Midbrain (tissue), 1 donor: ENCODE measurements around the gene GP1BA.
"Not testable (repeated sequence)": the region's sequence is repeated elsewhere in the genome, so short reads cannot be mapped to it uniquely, and the experiment has no call there.

Experiments used
- DNase-seq: peaks from one replicate; lab custom pipeline; 2025; lab: John Stamatoyannopoulos, UW

GP1BA gene

DNA sequence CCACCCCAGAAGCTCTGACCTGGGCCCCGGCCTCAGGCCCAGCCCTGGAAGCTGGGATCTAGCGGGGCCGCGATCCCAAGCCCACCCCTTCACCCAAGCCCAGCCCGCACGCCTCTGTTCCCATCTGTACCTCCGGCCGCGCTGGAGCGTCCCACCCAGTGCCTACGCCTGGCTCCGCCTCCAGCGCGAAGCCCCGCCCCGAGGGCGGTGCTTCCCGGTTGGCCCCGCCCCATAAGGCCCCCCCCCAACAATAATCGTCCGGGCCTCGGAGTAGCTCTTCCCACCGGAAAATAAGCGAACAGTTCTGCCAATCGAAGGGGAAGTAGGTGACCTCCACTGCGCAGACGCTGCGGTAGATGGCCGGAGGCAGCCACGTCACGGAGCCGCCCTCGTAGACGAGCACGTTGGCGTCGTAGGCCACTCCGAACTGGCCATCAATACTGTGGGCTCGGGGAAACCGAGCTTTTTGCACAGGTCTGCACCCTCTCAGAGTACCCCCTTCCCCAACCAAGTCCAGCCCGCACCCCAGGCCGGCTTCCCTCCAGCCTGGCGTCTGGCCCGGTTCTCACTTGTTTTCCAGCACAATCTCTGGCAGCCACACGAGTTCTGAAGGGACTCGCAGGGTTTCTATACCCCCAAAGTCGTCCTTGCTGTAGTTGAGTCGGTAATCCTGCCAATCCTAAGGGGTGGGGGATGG is 30.3 kb upstream of the GP1BA start:
- DNase-seq = peak; percentile 43

DNA sequence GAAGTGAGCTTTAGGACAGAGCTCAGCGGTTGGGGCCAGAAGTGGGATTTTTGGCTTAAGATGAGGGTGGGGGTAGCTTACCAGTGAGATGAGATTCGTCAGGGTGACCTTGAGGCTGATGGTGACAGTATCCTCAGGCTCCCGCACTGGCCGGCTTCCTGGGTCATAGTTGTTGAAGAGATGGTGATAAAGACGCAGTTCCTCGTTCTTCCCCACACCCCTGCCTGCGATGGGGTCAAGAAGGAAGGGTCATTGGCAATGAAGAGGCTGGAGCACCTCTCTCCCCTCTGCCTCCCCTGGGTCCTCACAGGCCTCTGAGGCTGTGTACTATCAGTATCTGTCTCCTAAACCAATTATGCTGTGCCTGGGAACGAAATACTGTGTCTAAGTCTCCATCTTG is 29.5 kb upstream of the GP1BA start:
- DNase-seq = no peak

DNA sequence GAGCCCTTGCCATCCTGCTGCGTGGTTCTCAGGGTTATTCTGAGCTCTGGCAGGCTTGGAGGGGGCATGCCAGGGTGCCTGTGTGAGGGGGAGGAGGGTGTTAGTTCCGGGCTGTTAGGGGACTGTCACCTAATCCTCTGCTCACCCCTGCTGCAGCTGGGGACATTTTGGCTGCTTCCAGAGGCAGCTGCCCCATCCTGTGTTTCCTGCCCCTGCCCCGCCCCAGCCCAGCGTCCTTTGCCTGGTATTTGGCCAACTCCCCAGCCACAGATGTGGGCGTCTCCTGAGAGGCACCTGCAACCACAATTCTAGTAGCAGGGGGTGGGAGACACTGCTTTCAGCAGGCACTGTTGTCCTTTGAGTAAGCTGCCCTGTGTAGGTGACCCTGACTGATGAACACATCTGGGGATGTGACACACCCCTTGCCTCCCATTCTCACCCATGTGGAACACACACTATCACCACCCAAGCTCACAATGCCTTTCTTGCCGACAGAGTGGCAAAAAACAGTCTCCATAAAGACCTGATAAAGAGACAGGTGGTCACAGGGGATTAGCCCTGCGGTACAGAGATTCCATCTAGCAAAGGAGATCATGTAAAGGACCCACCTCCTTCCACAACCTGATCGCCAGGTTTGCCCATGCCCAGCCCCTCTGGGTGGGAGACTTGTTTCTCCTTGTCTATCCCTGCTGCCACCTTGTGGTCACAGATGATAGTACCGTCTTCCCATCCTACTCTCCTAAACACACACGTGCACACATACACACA is 28.8 kb upstream of the GP1BA start, which contains the start of gene CHRNE:
Gene CHRNE (minus strand): TSS at position 48 of the 768 bp plus-strand sequence. CDS start 35 bp downstream, at position 13.
- peak; percentile 71 for DNase-seq

DNA sequence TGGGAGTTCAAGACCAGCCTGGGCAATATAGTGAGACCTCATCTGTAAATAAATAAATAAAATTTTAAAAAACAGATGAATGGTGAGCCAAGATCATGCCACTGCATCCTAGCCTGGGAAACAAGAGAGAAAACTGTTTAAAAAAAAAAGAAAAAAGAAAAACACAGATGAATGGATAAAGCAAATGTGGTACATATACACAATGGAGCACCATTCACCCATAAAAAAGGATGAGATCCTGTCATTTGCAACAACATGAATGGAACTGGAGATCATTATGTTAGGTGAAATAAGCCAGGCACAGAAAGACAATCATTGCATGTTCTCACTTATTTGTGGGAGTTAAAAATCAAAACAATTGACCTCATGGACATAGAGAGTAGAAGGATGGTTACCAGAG is 25.4 kb upstream of the GP1BA start:
- DNase-seq = not testable (repeated sequence)

DNA sequence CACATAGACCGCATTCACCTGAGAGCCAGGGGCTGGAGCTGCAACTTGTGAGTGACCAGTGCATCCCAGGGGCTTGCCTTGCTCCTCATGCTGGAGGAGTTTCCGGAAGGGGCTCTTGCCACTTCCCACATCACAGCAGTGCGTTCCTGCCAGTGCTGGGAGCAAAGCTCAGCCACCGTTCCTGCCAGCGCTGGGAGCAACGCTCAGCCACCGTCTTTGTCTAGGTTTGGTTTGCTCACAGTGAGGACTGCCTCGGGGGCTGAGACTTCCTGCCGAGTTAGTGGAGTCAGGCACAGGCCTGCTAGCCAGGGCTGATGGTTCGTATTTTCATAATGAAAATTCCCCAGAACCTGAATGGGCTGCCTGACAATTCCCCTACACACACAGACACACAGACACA is 23.8 kb upstream of the GP1BA start:
- DNase-seq = no peak

DNA sequence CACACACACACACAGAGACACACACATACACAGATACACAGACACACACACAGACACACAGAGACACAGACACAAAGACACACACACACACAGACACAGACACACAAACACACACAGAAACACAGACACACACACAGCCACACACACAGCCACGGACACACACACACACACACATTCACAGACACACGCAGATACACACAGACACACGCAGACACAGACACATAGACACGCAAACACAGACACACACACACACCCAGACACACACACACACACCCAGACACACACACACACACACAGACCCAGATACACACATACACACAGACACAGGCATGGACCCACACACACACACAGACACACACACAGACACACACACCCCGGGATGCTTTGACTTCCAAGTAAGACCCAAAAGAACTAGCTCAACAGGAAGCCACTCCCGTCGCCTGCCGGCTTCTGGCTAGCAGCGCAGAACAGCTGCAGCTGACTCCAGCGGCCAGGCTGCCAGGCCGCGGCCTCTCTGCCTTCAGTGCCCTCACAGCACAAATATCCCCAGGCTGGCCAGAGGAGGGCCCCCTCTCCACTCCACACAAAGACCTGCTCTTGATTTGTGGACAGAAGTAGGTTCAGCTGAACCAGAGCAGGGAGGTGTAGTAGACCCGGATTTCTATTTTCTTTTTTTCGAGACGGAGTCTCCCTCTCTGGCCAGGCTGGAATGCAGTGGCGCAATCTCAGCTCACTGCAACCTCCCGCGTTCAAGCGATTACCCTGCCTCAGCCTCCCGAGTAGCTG is 23.2 kb upstream of the GP1BA start:
- DNase-seq = peak; percentile 84

DNA sequence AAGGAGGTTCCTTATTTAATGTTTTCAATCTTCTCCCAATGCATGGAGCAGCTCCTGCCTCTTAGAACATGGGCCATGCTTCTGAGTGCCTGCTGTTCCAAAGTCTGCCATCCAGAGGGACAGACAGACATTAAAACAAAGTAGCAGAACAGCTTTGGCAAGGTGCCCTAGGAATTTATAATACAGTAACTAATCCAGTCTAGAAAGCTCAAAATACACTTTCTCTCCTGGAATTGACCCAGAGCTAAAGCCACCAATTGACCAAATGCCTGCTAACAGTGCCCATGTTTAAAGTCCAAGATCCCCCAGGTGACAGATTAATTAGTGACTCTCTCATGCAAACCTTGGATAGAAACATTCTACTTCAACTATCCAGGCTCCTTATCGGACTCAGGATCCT is 18.1 kb upstream of the GP1BA start:
- no peak for DNase-seq

DNA sequence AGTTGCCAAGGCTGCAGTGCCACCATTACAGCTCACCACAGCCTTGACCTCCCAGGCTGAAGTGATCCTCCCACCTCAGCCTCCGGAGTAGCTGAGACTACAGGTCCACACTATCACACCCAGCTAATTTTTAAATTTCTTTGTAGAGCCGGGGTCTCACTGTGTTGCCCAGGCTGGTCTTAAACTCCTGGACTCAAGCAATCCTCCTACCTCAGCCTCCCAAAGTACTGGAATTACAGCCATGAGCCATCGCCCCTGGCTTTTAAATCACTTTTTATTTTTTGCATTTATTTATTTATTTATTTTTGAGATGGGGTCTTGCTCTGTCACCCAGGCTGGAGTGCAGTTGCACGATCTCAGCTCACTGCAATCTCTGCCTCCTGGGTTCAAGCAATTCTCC is 17.5 kb upstream of the GP1BA start:
- not testable (repeated sequence) for DNase-seq

DNA sequence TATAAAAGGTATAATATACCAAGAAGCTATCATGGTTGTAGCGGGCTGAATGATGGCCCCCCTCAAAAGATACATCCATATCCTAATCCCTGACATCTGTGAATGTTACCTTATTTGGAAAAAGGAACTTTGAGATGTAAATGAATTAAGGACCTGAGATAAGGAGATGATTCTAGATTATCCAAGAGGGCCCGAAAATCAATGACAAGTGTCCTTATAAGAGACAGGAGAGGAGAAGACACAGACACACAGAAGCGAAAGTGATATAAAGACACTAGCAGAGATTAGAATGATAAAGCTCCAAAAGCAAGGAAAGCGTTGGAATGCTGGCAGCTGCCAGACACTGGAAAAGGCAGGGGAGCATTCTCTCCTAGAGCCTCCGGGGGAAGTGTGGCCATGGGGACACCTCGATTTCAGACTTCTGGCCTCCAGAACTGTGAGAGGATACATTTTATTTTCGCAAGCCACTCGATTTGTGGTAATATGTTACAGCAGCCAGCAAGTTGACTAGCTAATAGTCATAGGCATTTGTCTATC is 12.5 kb upstream of the GP1BA start:
- no peak for DNase-seq

DNA sequence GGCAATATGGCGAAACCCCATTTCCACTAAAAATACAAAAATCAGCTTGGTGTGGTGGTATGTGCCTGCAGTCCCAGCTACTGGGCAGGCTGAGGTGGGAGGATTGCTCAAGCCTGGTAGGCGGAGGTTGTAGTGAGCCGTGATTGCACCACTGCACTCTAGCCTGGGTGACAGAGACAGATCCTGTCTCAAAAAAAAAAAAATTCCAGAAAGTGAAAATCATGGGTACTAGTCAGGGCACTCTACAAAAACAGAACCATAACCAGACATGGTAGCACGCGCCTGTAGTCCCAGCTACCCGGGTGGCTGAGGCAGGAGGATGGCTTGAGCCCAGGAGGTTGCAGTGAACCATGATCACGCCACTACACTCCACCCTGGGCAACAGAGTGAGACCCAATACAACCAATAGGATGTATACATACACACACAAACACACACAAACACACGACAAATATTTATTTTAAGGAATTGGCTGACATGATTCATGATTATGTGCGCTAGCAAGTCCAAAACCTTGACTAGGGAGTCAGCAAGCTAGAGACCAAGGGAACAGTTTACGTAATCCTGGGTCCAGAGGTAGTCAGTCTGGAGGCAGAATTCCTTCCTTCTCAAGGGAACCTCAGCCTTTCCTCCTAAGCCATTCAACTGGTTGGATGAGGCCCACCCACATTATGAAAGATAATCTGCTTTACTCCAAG is 11.6 kb upstream of the GP1BA start:
- DNase-seq = no peak

DNA sequence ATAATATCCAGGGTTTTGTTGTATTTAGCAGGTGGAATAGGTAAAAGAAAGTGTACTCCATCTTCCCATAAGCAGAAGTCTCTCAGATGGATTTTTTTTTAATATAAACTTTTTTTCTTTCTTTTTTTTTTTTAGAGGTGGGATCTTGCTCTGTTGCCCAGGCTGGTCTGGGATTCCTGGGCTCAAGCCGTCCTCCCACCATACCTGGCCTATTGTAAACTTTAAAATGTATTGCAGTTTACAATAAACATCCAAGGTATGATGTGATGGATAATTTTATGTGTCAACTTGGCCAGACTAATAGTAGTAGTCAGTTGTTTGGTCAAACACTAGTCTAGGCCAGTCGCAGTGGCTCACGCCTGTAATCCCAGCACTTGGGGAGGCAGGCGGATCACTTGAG is 10.8 kb upstream of the GP1BA start:
- DNase-seq = no peak

DNA sequence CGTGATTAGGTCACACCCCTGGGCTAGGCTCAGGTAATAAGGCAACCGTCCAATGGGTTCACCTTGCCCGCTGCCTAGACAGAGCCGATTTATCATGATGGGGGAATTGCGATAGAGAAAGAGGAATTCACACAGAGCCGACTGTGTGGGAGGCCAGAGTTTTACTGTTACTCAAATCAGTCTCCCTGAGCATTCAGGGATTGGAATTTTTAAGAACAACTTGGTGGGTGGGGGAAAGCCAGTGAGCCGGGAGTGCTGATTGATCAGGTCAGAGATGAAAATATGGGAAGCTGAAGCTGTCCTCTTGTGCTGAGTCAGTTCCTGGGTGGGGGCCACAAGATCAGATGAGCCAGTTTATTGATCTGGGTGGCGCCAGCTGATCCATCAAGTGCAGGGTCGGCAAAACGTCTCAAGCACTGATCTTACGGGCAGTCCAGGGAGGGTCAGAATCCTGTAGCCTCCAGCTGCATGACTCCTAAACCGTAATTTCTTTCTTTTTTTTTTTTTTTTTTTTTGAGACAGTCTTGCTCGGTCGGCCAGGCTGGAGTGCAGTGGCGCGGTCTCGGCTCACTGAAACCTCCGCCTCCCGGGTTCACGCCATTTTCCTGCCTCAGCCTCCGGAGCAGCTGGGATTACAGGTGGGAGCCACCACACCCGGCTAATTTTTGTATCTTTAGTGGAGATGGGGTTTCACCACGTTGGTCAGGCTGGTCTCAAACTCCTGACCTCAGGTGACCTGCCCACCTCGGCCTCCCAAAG is 5.3 kb upstream of the GP1BA start:
- DNase-seq = not testable (repeated sequence)

DNA sequence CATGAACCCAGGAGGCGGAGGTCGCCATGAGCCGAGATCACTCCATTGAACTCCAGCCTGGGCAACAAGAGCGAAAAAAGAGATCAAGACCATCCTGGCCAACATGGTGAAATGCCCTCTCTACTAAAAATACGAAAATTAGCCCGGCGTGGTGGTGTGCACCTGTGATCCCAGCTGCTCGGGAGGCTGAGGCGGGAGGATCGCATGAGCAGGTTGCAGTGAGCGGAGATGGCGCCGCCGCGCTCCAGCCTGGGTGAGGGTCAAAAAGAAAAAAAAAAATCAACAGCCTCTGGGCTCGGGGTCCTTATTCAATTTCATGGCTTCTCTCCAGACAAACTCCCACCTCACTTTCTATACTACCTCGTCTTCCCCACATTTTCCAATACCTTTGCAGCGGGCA is 3.2 kb upstream of the GP1BA start:
- DNase-seq = no peak

DNA sequence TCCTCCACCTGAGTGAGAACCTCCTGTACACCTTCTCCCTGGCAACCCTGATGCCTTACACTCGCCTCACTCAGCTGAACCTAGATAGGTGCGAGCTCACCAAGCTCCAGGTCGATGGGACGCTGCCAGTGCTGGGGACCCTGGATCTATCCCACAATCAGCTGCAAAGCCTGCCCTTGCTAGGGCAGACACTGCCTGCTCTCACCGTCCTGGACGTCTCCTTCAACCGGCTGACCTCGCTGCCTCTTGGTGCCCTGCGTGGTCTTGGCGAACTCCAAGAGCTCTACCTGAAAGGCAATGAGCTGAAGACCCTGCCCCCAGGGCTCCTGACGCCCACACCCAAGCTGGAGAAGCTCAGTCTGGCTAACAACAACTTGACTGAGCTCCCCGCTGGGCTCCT is 679 bp downstream of the GP1BA start:
- no peak for DNase-seq

DNA sequence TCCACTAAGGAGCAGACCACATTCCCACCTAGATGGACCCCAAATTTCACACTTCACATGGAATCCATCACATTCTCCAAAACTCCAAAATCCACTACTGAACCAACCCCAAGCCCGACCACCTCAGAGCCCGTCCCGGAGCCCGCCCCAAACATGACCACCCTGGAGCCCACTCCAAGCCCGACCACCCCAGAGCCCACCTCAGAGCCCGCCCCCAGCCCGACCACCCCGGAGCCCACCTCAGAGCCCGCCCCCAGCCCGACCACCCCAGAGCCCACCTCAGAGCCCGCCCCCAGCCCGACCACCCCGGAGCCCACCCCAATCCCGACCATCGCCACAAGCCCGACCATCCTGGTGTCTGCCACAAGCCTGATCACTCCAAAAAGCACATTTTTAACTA is 1.6 kb downstream of the GP1BA start:
- no peak for DNase-seq

DNA sequence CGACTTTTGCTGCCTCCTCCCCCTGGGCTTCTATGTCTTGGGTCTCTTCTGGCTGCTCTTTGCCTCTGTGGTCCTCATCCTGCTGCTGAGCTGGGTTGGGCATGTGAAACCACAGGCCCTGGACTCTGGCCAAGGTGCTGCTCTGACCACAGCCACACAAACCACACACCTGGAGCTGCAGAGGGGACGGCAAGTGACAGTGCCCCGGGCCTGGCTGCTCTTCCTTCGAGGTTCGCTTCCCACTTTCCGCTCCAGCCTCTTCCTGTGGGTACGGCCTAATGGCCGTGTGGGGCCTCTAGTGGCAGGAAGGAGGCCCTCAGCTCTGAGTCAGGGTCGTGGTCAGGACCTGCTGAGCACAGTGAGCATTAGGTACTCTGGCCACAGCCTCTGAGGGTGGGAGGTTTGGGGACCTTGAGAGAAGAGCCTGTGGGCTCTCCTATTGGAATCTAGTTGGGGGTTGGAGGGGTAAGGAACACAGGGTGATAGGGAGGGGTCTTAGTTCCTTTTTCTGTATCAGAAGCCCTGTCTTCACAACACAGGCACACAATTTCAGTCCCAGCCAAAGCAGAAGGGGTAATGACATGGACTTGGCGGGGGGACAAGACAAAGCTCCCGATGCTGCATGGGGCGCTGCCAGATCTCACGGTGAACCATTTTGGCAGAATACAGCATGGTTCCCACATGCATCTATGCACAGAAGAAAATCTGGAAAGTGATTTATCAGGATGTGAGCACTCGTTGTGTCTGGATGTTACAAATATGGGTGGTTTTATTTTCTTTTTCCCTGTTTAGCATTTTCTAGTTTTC is 2.3 kb downstream of the GP1BA start:
- no peak for DNase-seq

DNA sequence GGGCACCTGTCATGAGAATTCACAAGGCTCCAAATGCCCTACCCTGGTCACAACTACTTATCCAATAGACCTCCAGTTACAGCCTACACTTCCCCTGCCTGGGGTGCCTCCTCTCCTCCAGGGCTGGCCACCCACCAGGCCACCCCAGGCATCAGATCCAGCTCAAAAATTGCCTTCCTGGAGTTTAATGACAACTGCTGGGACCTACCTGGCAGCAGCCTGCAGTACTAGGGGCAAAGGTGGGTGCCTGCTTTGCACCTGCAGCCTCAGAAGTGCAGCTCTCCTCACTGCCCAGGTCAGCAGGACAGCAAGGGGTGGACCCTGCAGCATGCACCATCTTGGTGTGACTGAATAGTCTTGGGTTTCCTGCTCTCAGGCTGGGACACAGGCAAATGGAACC is 3.6 kb downstream of the GP1BA start:
- DNase-seq = no peak

DNA sequence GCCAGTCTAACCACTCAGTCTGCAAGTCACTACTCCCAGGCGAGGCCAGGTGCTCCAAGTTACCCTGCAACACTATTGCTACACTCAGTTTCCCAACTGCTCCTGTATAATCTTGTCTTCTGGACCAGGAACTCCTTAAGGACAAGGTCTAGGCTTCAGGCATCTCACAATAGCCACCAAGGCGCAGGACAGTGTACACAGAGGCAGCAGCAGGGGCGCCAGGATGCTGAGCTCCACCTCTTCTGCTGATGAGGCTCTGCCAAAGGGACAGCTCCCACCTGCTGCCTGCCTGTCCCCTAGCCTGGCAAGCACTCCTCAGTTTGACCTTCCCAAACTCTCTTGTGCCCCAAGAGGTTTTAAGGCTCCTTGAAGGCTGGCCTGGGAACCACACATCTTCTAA is 4.4 kb downstream of the GP1BA start:
- DNase-seq = no peak

DNA sequence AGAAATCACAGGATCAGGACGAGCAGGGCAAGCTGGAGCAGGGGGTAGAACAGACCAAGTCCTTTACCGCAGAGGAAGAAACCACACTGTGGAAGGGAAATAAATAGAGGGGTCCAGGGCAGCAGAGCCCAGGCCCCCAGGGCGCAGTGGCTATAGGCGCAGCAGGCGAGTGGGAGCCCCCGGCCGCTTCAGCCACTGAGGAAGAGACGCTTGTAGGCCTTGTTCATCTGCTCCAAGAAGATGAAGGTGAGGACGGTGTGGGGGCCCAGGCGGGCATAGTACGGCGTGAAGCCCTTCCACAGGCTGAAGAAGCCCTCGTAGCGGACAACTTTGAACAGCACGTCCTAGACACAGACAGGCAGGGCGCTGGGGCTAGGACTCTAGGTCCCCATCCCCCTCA is 5.5 kb downstream of the GP1BA start:
- no peak for DNase-seq

DNA sequence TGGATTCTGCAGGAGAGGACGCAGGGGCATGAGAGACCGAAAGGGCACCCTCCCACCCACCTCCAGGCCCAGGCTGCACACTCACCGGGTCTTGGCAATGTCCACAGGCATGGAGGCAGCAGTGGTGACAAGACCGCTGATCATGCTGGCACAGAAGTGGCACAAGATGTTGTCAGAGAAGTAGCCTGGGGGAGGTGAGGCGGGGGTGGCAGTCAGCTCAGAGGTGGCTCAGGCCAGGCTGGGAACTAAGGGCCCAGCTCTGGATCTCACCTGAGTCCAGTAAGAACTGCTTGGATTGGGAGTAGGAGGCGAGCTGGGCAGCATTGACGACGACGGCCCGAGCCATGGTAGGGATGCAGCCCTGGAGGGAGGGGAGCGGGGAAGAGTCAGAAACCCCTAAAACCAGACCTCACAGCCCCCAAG is 6.0 kb downstream of the GP1BA start:
- DNase-seq = no peak
